Right lobe of liver (tissue), 6 donors: ENCODE results near the gene TCF4. TPM values are rescaled to one million over a fixed set of nuclear protein-coding genes. Genes with fewer than 3 reads are reported as not detected.

Source experiments
- ATAC-seq, 4 donors: fragments of 200-7000 bp; cut with Tn5 transposase; one replicate each; pipeline ENCODE4 v1.9.1; 2020; ENCODE audit warnings: mild to moderate bottlenecking in 4 of 4, moderate library complexity in 4 of 4
- DNase-seq, 3 donors: peaks; one replicate each; pipeline ENCODE4 v3.0.0-alpha.2; 2020
- H3K27ac ChIP-seq, 3 donors: fragments of 200-600 bp; one replicate each; pipeline ENCODE4 v1.8.0; 2022
- H3K27me3 ChIP-seq, 2 donors: fragments of 200-600 bp; one replicate each; pipeline ENCODE4 v1.8.0; 2022
- H3K36me3 ChIP-seq, 4 donors: fragments of 200-600 bp; sonication (generic) in 1 of 4; one replicate each; pipeline versions ENCODE4 v1.5.1 to v1.8.0; 2017 to 2022; ENCODE audit warnings: control low read depth in 1 of 4
- H3K4me1 ChIP-seq, 4 donors: fragments of 200-600 bp; sonication (generic) in 1 of 4; one replicate each; pipeline versions ENCODE4 v1.5.1 to v1.8.0; 2017 to 2022; ENCODE audit warnings: control low read depth in 1 of 4
- H3K4me3 ChIP-seq, 3 donors: fragments of 200-600 bp; one replicate each; pipeline ENCODE4 v1.8.0; 2022
- H3K9me3 ChIP-seq, 4 donors: fragments of 200-600 bp; sonication (generic) in 1 of 4; one replicate each; pipeline versions ENCODE4 v1.5.1 to v1.8.0; 2017 to 2022; ENCODE audit warnings: control low read depth in 1 of 4
- POLR2A ChIP-seq: fragments of 450-650 bp; IDR thresholded peaks from one replicate; pipeline ENCODE4 v1.6.1; 2017; ENCODE audit warnings: antibody characterized with exemption, mild to moderate bottlenecking
- WGBS: methylation state at CpG from one replicate; pipeline ENCODE4 v1.1.6; 2018; ENCODE audit warnings: low coverage, low lambda C conversion rate; ENCODE audit not compliant: insufficient coverage; ENCODE audit errors: missing lambda C conversion rate; 5-methylcytosine and 5-hydroxymethylcytosine counted together
- intact Hi-C, 2 donors: fragments of 100-400 bp; cut with DNase I; formaldehyde crosslinking; loops; one replicate each; pipeline versions ENCODE4 v1.11.2 to v1.14.1; 2022
- total RNA-seq, 6 experiments: library from RNA; depleted of rRNA in 2 of 6; stranded (reverse); fragments of >200 nt in 2 of 6; fragmentation: NEBNext Ultra II Directional in 3 of 6; extraction: Animal tissue kit (Norgen Biotek cat#: 25700) in 3 of 6; gene quantifications; one replicate each; pipeline versions ENCODE4 v1.1.0 to v1.2.4, GENCODE V29; 2016 to 2023
- TF ChIP-seq, protein P1 (sequence below), 4 donors: fragments of 200-600 bp in 3 of 4; fragments of 450-650 bp in 1 of 4; IDR thresholded peaks; one replicate each; pipeline versions ENCODE4 v1.5.1 to v1.8.0; 2016 to 2022; ENCODE audit warnings: antibody characterized with exemption in 4 of 4, mild to moderate bottlenecking in 2 of 4
- donor health status: DM: no; HTN: yes; CAD: no.
- donor health status: DM: no; HTN: no; CAD: no.
- donor health status: DM: no; HTN: no; CAD: no.
- donor health status: DM: no; HTN: yes; CAD: no.
- donor health status: DM: no; HTN: yes; CAD: no.

Gene TCF4
- total RNA-seq, 6 experiments from 2014 or later, result 8.1 to 19.5 (median 10.4) TPM

DNA sequence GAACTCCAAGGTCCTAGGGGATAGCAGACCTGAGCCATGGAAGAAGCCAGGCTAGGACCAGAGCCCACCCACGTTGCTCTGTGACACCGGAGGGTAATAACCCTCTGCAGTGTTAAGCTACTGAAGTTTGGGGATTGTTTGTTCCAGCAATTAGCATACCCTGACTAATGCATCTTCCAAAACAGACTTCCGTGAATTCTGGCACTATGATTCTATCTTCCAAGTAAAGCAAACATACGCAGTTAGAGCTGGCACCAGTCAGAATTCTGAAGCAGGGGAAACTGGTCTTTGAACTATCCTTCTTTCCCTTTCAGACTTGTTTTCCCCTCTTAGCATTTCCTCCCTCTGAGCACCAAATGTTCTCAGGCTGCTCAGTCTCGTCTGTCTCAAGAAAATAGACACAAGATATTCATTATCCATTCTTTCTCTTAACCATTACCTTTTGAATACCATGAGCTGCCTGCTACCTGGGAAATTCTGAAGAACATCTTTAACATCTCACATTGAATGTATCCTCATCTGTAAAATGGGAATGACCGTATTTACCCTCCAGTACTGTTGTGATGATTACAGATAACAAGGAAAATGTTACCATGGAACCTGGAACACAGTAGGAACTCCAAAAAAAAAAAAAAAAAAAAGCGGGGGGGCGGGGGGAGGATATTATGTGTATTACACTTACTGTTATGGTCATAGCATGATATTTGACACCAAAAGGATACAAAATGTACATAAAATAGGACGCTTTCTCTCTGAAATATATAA lies 108.2 kb downstream of the TCF4 start:
- no peak for ATAC-seq
- Histone ChIP-seq H3K27ac (no peak overlapping the region), H3K36me3 (no peaks in the 10 kb centered on the region), H3K27me3 (no peaks in the 10 kb centered on the region), H3K4me3 (no peak overlapping the region), H3K9me3 (no peaks in the 10 kb centered on the region), H3K4me1 (peaks cover 0 to 7% (median 0%) of the 10 kb centered on the region in 4 donors)
- intact Hi-C loops, result no loop called here
- no peak for TF ChIP-seq POLR2A
- TF ChIP-seq, protein P1, sequence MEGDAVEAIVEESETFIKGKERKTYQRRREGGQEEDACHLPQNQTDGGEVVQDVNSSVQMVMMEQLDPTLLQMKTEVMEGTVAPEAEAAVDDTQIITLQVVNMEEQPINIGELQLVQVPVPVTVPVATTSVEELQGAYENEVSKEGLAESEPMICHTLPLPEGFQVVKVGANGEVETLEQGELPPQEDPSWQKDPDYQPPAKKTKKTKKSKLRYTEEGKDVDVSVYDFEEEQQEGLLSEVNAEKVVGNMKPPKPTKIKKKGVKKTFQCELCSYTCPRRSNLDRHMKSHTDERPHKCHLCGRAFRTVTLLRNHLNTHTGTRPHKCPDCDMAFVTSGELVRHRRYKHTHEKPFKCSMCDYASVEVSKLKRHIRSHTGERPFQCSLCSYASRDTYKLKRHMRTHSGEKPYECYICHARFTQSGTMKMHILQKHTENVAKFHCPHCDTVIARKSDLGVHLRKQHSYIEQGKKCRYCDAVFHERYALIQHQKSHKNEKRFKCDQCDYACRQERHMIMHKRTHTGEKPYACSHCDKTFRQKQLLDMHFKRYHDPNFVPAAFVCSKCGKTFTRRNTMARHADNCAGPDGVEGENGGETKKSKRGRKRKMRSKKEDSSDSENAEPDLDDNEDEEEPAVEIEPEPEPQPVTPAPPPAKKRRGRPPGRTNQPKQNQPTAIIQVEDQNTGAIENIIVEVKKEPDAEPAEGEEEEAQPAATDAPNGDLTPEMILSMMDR (IDR thresholded peaks at IDR 0.05), result no peak
- WGBS, result 68% methylated on average over 7 of the region's 9 CpGs
- DNase-seq, result no peak

DNA sequence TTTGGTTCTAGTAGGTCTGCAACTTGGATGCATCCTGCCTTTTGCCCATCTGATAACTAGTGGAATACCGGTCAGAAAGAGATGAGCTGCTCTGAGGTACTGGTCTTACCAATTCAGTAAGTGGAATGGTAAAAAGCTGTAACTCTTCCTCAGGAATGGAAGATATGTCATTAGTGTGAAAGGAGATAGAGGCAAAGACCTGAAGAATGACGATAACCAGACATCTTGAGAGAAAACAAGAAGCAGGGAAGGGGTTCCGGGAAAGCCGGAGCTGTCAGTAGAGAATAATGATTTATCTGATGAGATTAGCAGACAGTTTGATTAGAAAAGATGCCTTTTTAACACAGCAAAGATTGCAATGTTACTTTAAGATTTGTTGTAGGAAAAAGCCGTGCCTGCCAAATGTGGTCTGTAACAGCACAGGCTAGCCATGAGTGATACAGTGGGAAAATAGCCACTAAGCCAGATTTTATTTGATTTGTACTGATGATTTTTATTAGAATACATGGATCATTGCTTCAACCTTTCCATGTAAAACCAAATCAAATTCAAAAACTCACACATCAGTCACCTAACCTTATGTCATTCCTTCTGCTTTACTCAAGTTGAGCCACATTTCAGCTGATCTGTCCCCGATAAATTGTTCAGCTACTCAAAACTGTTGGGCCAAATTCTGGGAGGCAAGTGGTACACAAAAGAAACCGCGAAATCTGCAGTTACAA lies 110.0 kb downstream of the TCF4 start:
- ATAC-seq, result peak; percentile 33 to 37 (median 36)
- Histone ChIP-seq H3K27me3 (no peaks in the 10 kb centered on the region), H3K36me3 (no peaks in the 10 kb centered on the region), H3K4me1 (peaks cover 0 to 7% (median 0%) of the 10 kb centered on the region in 4 donors), H3K27ac (peak overlapping the region; percentile 1 to 43 (median 27)), H3K9me3 (no peaks in the 10 kb centered on the region), H3K4me3 (peak overlapping the region; percentile 9 to 43 (median 34))
- TF ChIP-seq, protein P1 (IDR thresholded peaks at IDR 0.05), result no peak
- TF ChIP-seq POLR2A, result no peak
- intact Hi-C loops, result no loop called here
- no peak for DNase-seq
- WGBS, result 50% methylated on average over 8 of the region's 8 CpGs

DNA sequence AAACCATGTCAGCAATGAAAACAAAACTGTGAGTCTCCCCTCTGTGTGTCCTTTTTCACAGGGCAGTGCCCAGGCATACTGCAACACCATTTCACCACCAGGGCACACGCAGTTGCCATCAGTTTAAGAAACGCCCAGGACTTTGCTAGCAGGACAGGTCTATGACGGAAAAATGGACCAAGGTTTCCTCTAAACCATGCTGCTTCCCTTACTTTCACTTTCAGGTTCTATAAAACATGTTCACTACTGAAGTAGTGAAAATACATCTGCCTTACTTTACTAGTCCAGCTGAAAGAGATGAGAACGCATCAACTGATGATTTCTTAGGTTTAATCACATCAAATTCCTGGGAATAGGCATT lies 110.5 kb downstream of the TCF4 start:
- Histone ChIP-seq H3K27me3 (no peaks in the 10 kb centered on the region), H3K4me3 (peak overlapping the region; percentile 9 to 43 (median 34)), H3K4me1 (peaks cover 0 to 7% (median 0%) of the 10 kb centered on the region in 4 donors), H3K36me3 (no peaks in the 10 kb centered on the region), H3K9me3 (no peaks in the 10 kb centered on the region), H3K27ac (peak overlapping the region; percentile 1 to 43 (median 27))
- ATAC-seq (peak; percentile 92 to 96 (median 94)), DNase-seq (peak in 2 of 3 donors; percentile 27 to 50)
- intact Hi-C loops, result no loop called here
- TF ChIP-seq, protein P1 (IDR thresholded peaks at IDR 0.05), result peak; percentile 5 to 27 (median 23)
- TF ChIP-seq POLR2A, result no peak
- WGBS, result 7% methylated on average over 4 of the region's 4 CpGs

- peaks cover 0 to 7% (median 0%) of the 10 kb centered on the region in 4 donors for H3K4me1 ChIP-seq
- intact Hi-C loops, result no loop called here
- H3K27me3 ChIP-seq, result no peaks in the 10 kb centered on the region
- H3K36me3 ChIP-seq, result no peaks in the 10 kb centered on the region
- H3K4me3 ChIP-seq, result no peak overlapping the region
- no peaks in the 10 kb centered on the region for H3K9me3 ChIP-seq
- DNase-seq (no peak), ATAC-seq (no peak)
- WGBS, result 85% methylated on average over 1 of the region's 1 CpG
- no peak for TF ChIP-seq POLR2A
- TF ChIP-seq, protein P1 (IDR thresholded peaks at IDR 0.05), result no peak
- no peak overlapping the region for H3K27ac ChIP-seq
These were observed 112.1 kb downstream of the TCF4 start for GRCh38 chr18:55475916-55476315.
